SK-N-SH treated with all-trans-retinoic acid at 6 μM for 48 hours (cell line): ENCODE data around the gene ZNF527.

ENCODE experiments used
- ARNTL ChIP-seq: fragments of 450-650 bp; formaldehyde crosslinking; IDR thresholded peaks from 2 replicates; pipeline ENCODE4 v1.5.0; 2020; ENCODE audit warnings: low read depth, mild to moderate bottlenecking, moderate library complexity, borderline replicate concordance
- TF ChIP-seq, protein P1 (sequence below): fragments of 250-450 bp; sonication (Bioruptor Pico); IDR thresholded peaks from 2 replicates; pipeline ENCODE4 v1.5.1; 2020; ENCODE audit warnings: low read depth, mild to moderate bottlenecking, moderate library complexity
- TF ChIP-seq, protein P2 (sequence below): fragments of 250-450 bp; sonication (Bioruptor Pico); IDR thresholded peaks from 2 replicates; pipeline ENCODE4 v1.5.1; 2021; ENCODE audit warnings: mild to moderate bottlenecking, moderate library complexity

DNA sequence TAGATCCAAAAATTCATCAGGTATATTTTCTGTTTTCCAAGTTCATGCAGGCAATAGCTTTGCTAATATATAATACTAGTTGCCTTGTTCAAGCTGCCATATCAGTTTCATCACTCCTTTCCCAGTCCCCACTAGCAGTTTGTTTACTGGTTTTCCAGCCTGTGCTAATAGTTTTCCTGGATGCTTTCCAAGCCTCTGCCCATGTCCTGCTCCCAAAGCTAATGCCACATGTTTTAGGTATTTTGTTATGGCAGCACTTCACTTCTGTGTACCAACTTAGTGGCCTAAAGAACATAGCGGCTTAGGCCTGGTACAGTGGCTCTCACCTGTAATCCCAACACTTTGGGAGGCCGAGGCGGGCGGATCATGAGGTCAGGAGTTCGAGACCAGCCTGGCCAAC is 28.1 kb upstream of the ZNF527 start:
- TF ChIP-seq, protein P1, sequence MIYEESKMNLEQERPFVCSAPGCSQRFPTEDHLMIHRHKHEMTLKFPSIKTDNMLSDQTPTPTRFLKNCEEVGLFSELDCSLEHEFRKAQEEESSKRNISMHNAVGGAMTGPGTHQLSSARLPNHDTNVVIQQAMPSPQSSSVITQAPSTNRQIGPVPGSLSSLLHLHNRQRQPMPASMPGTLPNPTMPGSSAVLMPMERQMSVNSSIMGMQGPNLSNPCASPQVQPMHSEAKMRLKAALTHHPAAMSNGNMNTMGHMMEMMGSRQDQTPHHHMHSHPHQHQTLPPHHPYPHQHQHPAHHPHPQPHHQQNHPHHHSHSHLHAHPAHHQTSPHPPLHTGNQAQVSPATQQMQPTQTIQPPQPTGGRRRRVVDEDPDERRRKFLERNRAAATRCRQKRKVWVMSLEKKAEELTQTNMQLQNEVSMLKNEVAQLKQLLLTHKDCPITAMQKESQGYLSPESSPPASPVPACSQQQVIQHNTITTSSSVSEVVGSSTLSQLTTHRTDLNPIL (CRISPR knock-in tag), result no peak
- TF ChIP-seq ARNTL (CRISPR knock-in tag), result no peak
- TF ChIP-seq, protein P2, sequence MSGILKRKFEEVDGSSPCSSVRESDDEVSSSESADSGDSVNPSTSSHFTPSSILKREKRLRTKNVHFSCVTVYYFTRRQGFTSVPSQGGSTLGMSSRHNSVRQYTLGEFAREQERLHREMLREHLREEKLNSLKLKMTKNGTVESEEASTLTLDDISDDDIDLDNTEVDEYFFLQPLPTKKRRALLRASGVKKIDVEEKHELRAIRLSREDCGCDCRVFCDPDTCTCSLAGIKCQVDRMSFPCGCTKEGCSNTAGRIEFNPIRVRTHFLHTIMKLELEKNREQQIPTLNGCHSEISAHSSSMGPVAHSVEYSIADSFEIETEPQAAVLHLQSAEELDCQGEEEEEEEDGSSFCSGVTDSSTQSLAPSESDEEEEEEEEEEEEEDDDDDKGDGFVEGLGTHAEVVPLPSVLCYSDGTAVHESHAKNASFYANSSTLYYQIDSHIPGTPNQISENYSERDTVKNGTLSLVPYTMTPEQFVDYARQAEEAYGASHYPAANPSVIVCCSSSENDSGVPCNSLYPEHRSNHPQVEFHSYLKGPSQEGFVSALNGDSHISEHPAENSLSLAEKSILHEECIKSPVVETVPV (CRISPR knock-in tag), result no peak
